Activated B cell treated with CpG ODN at 0.5 μM for 24 hours (primary cell): ENCODE measurements around the gene C9orf72. TPM values are rescaled to one million over a fixed set of nuclear protein-coding genes. Genes with fewer than 3 reads are reported as not detected.

ENCODE experiments used
- ATAC-seq: fragments of 200-7000 bp; cut with Tn5 transposase; one replicate; pipeline ENCODE4 v1.10.0; 2021; ENCODE audit warnings: low read depth, mild to moderate bottlenecking, moderate library complexity
- CTCF ChIA-PET: fragments of 350-600 bp; sonication (Branson Sonifier 250); formaldehyde crosslinking; loops from one replicate; lab custom pipeline; 2021; ENCODE audit warnings: antibody characterized with exemption; lab: Charles Lee
- POLR2A ChIA-PET: fragments of 350-600 bp; sonication (Branson Sonifier 250); formaldehyde crosslinking; loops from one replicate; lab custom pipeline; 2021; ENCODE audit warnings: antibody characterized with exemption; lab: Charles Lee
- DNase-seq: peaks from one replicate; pipeline ENCODE4 v3.0.0; 2022
- H3K27ac Mint-ChIP-seq: one replicate; pipeline ENCODE4 v1.8.0; 2020; ENCODE audit warnings: mixed read lengths
- H3K27me3 Mint-ChIP-seq: one replicate; pipeline ENCODE4 v1.8.0; 2021; ENCODE audit warnings: mixed read lengths
- H3K36me3 Mint-ChIP-seq: one replicate; pipeline ENCODE4 v1.8.0; 2021; ENCODE audit warnings: low read depth, mixed read lengths
- H3K4me1 Mint-ChIP-seq: one replicate; pipeline ENCODE4 v1.8.0; 2021; ENCODE audit warnings: mixed read lengths
- H3K4me3 Mint-ChIP-seq: one replicate; pipeline ENCODE4 v1.8.0; 2020; ENCODE audit warnings: mild to moderate bottlenecking, mixed read lengths
- H3K9me3 Mint-ChIP-seq: one replicate; pipeline ENCODE4 v1.8.0; 2020; ENCODE audit warnings: mixed read lengths
- CTCF ChIP-seq: fragments of 200-600 bp; IDR thresholded peaks from one replicate; pipeline ENCODE4 v1.8.0; 2022; ENCODE audit warnings: antibody characterized with exemption, mild to moderate bottlenecking
- intact Hi-C: fragments of 100-400 bp; cut with micrococcal nuclease; formaldehyde crosslinking; loops from one replicate; pipeline ENCODE4 v1.15.1; 2024
- total RNA-seq: library from RNA; stranded (reverse); gene quantifications from 2 replicates; pipeline ENCODE4 v1.2.3, GENCODE V29; 2022

Gene C9orf72
- total RNA-seq, 1 donor from 2014 or later, result 15.2 TPM

DNA sequence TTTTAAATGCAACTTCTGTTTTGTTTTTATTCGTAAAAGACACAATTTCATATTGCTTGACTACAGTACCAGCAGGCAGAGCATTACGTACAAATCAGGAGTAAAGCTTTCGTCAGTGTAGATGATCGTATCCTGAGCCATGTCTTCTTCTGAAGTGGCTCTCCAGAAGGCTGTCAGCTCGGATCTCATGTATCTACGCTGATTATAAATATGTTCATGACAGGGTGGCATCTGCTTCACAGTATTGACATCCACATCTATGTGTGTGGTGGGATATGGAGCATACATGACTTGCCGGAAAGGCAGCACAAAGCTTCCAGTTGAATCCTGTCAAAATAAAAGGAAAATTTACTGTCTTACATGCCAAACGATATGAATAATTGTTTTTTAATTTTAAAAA lies 16.8 kb downstream of the C9orf72 start:
- H3K36me3 Mint-ChIP-seq, result peaks cover 64% of the 10 kb centered on the region
- ATAC-seq, result no peak
- POLR2A ChIA-PET, result no interaction called here

GRCh38 chr9:27554712-27555111 lies 18.6 kb downstream of the C9orf72 start:
- H3K36me3 Mint-ChIP-seq, result peaks cover 66% of the 10 kb centered on the region
- ChIA-PET POLR2A (no interaction called here), CTCF (interaction anchor here (1.8 to 3.9 kb wide), 2 partner anchors 25 to 222 kb away, joined by 4 to 13 read pairs; partner anchors contain the start of gene MOB3B)
- H3K9me3 Mint-ChIP-seq, result no peaks in the 10 kb centered on the region
- H3K27ac Mint-ChIP-seq, result no peak overlapping the region
- DNase-seq (no peak), ATAC-seq (no peak)
- H3K4me1 Mint-ChIP-seq, result no peaks in the 10 kb centered on the region
- no peak overlapping the region for H3K4me3 Mint-ChIP-seq
- H3K27me3 Mint-ChIP-seq, result no peaks in the 10 kb centered on the region
- TF ChIP-seq CTCF, result no peak
- intact Hi-C loops, result no loop called here

More for the DNA sequence above, 16.8 kb downstream of the C9orf72 start:
- Mint-ChIP-seq H3K4me1 (peaks cover 2% of the 10 kb centered on the region), H3K9me3 (no peaks in the 10 kb centered on the region), H3K27me3 (no peaks in the 10 kb centered on the region), H3K4me3 (no peak overlapping the region), H3K27ac (no peak overlapping the region)
- CTCF ChIA-PET, result no interaction called here
- intact Hi-C loops, result no loop called here
- no peak for TF ChIP-seq CTCF
- no peak for DNase-seq

GRCh38 chr9:27549196-27549755 lies 24.0 kb downstream of the C9orf72 start:
- Mint-ChIP-seq H3K27me3 (no peaks in the 10 kb centered on the region), H3K9me3 (no peaks in the 10 kb centered on the region), H3K27ac (no peak overlapping the region), H3K4me3 (no peak overlapping the region), H3K4me1 (no peaks in the 10 kb centered on the region), H3K36me3 (peaks cover 59% of the 10 kb centered on the region)
- TF ChIP-seq CTCF, result no peak
- intact Hi-C loops, result loop anchor here (5.0 to 10.0 kb wide), 2 partner anchors 338 to 404 kb away; no protein-coding TSS in a partner anchor
- POLR2A ChIA-PET, result interaction anchor here (0.6 kb wide), 1 partner anchor 14 kb away, joined by 4 read pairs; no protein-coding TSS in a partner anchor
- ATAC-seq (no peak), DNase-seq (no peak)
- CTCF ChIA-PET, result interaction anchor here (0.7 to 6.1 kb wide), 6 partner anchors 10 to 302 kb away, joined by 3 to 94 read pairs (median 6); partner anchors contain the start of gene MOB3B

- Mint-ChIP-seq H3K27me3 (no peaks in the 10 kb centered on the region), H3K4me1 (no peaks in the 10 kb centered on the region), H3K27ac (no peak overlapping the region), H3K36me3 (peaks cover 59% of the 10 kb centered on the region), H3K4me3 (no peak overlapping the region), H3K9me3 (no peaks in the 10 kb centered on the region)
- POLR2A ChIA-PET, result interaction anchor here (1.5 kb wide), 1 partner anchor 215 kb away, joined by 3 read pairs; no protein-coding TSS in a partner anchor
- no peak for TF ChIP-seq CTCF
- CTCF ChIA-PET, result interaction anchor here (0.6 to 6.1 kb wide), 8 partner anchors 9 to 301 kb away, joined by 3 to 94 read pairs (median 5); partner anchors contain the start of gene MOB3B
- intact Hi-C loops, result loop anchor here (1.0 to 10.0 kb wide), 7 partner anchors 19 to 514 kb away; partner anchors contain the start of gene MOB3B
- ATAC-seq, result no peak
- no peak for DNase-seq
Observed at GRCh38 chr9:27548055-27548741, 25.1 kb downstream of the C9orf72 start.

DNA sequence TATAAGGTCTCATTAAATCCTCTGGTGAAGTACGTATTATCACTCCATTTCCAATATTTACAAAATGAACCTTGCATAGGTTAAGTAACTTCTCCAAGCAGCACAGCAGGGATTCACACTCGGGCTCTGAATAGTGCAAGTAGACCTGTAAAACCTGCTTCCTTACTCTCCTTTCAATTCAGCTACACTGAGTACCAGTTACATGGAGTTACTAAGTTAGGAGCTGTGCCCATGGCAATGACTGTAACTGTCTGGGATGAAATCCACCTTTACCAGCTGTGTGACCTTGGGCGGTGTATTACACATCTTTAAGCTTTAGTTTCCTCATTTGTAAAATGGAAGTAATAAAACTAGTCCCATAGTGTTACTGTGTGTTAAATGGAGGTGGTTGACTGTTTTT lies 27.8 kb downstream of the C9orf72 start:
- no peak for DNase-seq
- Mint-ChIP-seq H3K4me1 (no peaks in the 10 kb centered on the region), H3K27me3 (no peaks in the 10 kb centered on the region), H3K4me3 (no peak overlapping the region), H3K9me3 (no peaks in the 10 kb centered on the region), H3K27ac (no peak overlapping the region), H3K36me3 (peaks cover 51% of the 10 kb centered on the region)
- ChIA-PET CTCF (interaction anchor here (4.4 to 6.1 kb wide), 2 partner anchors 15 to 212 kb away, joined by 27 to 94 read pairs; partner anchors contain the start of gene MOB3B), POLR2A (no interaction called here)
- TF ChIP-seq CTCF, result no peak
- intact Hi-C loops, result loop anchor here (5.0 to 10.0 kb wide), 2 partner anchors 342 to 401 kb away; no protein-coding TSS in a partner anchor
- ATAC-seq, result no peak
